MM.1S (cell line): ENCODE data around the gene ITGA5.

ENCODE experiments used
- DNase-seq: peaks from one replicate; pipeline ENCODE4 v3.0.0-alpha.2; 2015
- H2AFZ ChIP-seq: fragments of 300-600 bp; sonication (generic); 2 replicates; pipeline ENCODE4 v1.6.0; 2016; ENCODE audit warnings: antibody characterized with exemption, low read length
- H3F3A ChIP-seq: fragments of 300-600 bp; sonication (generic); 2 replicates; pipeline ENCODE4 v1.6.1; 2016; ENCODE audit warnings: mild to moderate bottlenecking, antibody characterized with exemption, low read length, moderate library complexity, mixed read lengths; ENCODE audit not compliant: insufficient read depth
- H3K27ac ChIP-seq: fragments of 300-600 bp; sonication (generic); 2 replicates; pipeline ENCODE4 v1.5.1; 2016; ENCODE audit warnings: mild to moderate bottlenecking, low read length
- H3K27me3 ChIP-seq: fragments of 300-600 bp; sonication (generic); replicated peaks from 2 replicates; pipeline ENCODE4 v1.6.0; 2016; ENCODE audit warnings: low read length; ENCODE audit not compliant: insufficient read depth
- H3K36me3 ChIP-seq: fragments of 300-600 bp; sonication (generic); replicated peaks from 2 replicates; pipeline ENCODE4 v1.6.1; 2016; ENCODE audit warnings: mild to moderate bottlenecking, low read length, mixed read lengths; ENCODE audit not compliant: insufficient read depth
- H3K4me1 ChIP-seq: fragments of 300-600 bp; sonication (generic); 2 replicates; pipeline ENCODE4 v1.6.1; 2016; ENCODE audit warnings: low read length, mixed read lengths
- H3K4me2 ChIP-seq: fragments of 300-600 bp; sonication (generic); 2 replicates; pipeline ENCODE4 v1.6.0; 2016; ENCODE audit warnings: low read depth, low read length
- H3K4me3 ChIP-seq: fragments of 300-600 bp; sonication (generic); 2 replicates; pipeline ENCODE4 v1.5.1; 2016; ENCODE audit warnings: low read length, mixed read lengths
- H3K79me2 ChIP-seq: fragments of 300-600 bp; sonication (generic); 2 replicates; pipeline ENCODE4 v1.6.1; 2016; ENCODE audit warnings: mixed run types, low read length, mixed read lengths
- H3K9ac ChIP-seq: fragments of 300-600 bp; sonication (generic); 2 replicates; pipeline ENCODE4 v1.6.1; 2016; ENCODE audit warnings: low read length, mixed read lengths
- H3K9me2 ChIP-seq: fragments of 300-600 bp; sonication (generic); replicated peaks from 2 replicates; pipeline ENCODE4 v1.6.1; 2016; ENCODE audit warnings: mild to moderate bottlenecking, low read length, mixed read lengths; ENCODE audit not compliant: insufficient read depth
- H3K9me3 ChIP-seq: fragments of 300-600 bp; sonication (generic); replicated peaks from 2 replicates; pipeline ENCODE4 v1.6.1; 2016; ENCODE audit warnings: mild to moderate bottlenecking, low read length, mixed read lengths; ENCODE audit not compliant: insufficient read depth
- H4K20me1 ChIP-seq: fragments of 300-600 bp; sonication (generic); 2 replicates; pipeline ENCODE4 v1.6.1; 2016; ENCODE audit warnings: mild to moderate bottlenecking, low read length, moderate library complexity, mixed read lengths; ENCODE audit not compliant: insufficient read depth
- CTCF ChIP-seq: fragments of 300-600 bp; sonication (generic); IDR thresholded peaks from 2 replicates; pipeline ENCODE4 v1.5.1; 2016; ENCODE audit warnings: antibody characterized with exemption, low read length, mixed read lengths
- EZH2 ChIP-seq: fragments of 300-600 bp; sonication (generic); optimal IDR thresholded peaks from 2 replicates; pipeline ENCODE3; 2017; ENCODE audit warnings: low read depth, mild to moderate bottlenecking, antibody characterized with exemption, low read length, mixed read lengths
- EZH2phosphoT487 ChIP-seq: fragments of 300-600 bp; sonication (generic); IDR thresholded peaks from 2 replicates; pipeline ENCODE4 v1.6.1; 2018; ENCODE audit warnings: antibody characterized with exemption, low read length

ITGA5 gene

GRCh38 chr12:54447917-54448316, 28.9 kb upstream of the ITGA5 start:
- Histone ChIP-seq H3K4me1 (no peaks in the 10 kb centered on the region), H3K9me2 (no peaks in the 10 kb centered on the region), H3K4me2 (no peak overlapping the region), H3K9me3 (no peaks in the 10 kb centered on the region), H3K27ac (no peak overlapping the region), H3K79me2 (no peaks in the 10 kb centered on the region), H4K20me1 (no peaks in the 10 kb centered on the region), H3F3A (no peaks in the 10 kb centered on the region), H3K4me3 (no peak overlapping the region), H2AFZ (no peak overlapping the region), H3K9ac (no peak overlapping the region), H3K27me3 (no peaks in the 10 kb centered on the region), H3K36me3 (no peaks in the 10 kb centered on the region)
- TF ChIP-seq EZH2phosphoT487 (no peak), CTCF (no peak), EZH2 (no peak)
- DNase-seq: no peak

GRCh38 chr12:54444206-54444605, 25.1 kb upstream of the ITGA5 start:
- no peaks in the 10 kb centered on the region for H3K9me3 ChIP-seq
- no peaks in the 10 kb centered on the region for H3K79me2 ChIP-seq
- H3K36me3 ChIP-seq: no peaks in the 10 kb centered on the region
- no peaks in the 10 kb centered on the region for H3K4me1 ChIP-seq
- H3K9me2 ChIP-seq: no peaks in the 10 kb centered on the region
- H3K27ac ChIP-seq: no peak overlapping the region
- no peak overlapping the region for H3K4me2 ChIP-seq
- no peak overlapping the region for H2AFZ ChIP-seq
- no peaks in the 10 kb centered on the region for H4K20me1 ChIP-seq
- no peaks in the 10 kb centered on the region for H3F3A ChIP-seq
- no peak overlapping the region for H3K9ac ChIP-seq
- H3K4me3 ChIP-seq: no peak overlapping the region
- no peaks in the 10 kb centered on the region for H3K27me3 ChIP-seq
- no peak for DNase-seq
- TF ChIP-seq CTCF: no peak
- no peak for TF ChIP-seq EZH2phosphoT487
- no peak for TF ChIP-seq EZH2

GRCh38 chr12:54443446-54443845, 24.4 kb upstream of the ITGA5 start:
- Histone ChIP-seq H3K27ac (no peak overlapping the region), H3K9me2 (no peaks in the 10 kb centered on the region), H3K79me2 (no peaks in the 10 kb centered on the region), H3K4me2 (no peak overlapping the region), H3F3A (no peaks in the 10 kb centered on the region), H3K36me3 (no peaks in the 10 kb centered on the region), H2AFZ (no peak overlapping the region), H3K9me3 (no peaks in the 10 kb centered on the region), H3K9ac (no peak overlapping the region), H3K27me3 (no peaks in the 10 kb centered on the region), H3K4me3 (no peak overlapping the region), H4K20me1 (no peaks in the 10 kb centered on the region), H3K4me1 (no peaks in the 10 kb centered on the region)
- no peak for DNase-seq
- TF ChIP-seq EZH2 (no peak), EZH2phosphoT487 (no peak), CTCF (no peak)
